ENCODE measurements around the gene SPOPL.

The SPOPL gene

DNA sequence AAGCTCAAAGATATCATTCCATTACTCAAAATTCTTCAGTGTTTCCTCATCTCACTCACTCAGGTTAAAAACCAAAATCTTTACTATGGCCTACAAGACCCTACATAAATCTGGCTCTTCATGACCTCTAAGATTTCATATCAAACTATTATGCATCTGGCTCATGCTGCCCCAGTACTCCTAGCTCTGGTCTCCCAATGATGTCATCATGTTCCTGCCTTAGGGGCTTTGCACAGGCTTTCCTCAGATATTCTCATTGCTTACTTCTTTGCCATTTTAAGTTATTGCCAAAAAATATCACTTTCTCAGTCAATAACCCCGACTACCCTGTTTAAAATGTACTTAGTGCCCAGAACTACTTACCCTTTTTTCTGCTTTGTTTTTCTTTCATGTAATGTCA lies 33.0 kb upstream of the SPOPL start:
- no peak for DNase-seq (ENCODE audit: extremely low spot score)
- CTCF ChIA-PET: interaction anchor here (0.8 to 1.7 kb wide), 3 partner anchors 10 to 81 kb away, joined by 3 to 4 read pairs (median 3); no protein-coding TSS in a partner anchor
- no peak for TF ChIP-seq CTCF (IDR thresholded peaks at IDR 0.05; ENCODE audit: control extremely low read depth, extremely low read depth, low read depth, missing control alignments)
- POLR2A ChIA-PET: no interaction called here

- ChIA-PET POLR2A (no interaction called here), CTCF (no interaction called here)
- TF ChIP-seq CTCF (IDR thresholded peaks at IDR 0.05; ENCODE audit: control extremely low read depth, extremely low read depth, low read depth, missing control alignments): no peak
- no peak for DNase-seq (ENCODE audit: extremely low spot score)
Measured at GRCh38 chr2:138469411-138469810, 32.2 kb upstream of the SPOPL start.

DNA sequence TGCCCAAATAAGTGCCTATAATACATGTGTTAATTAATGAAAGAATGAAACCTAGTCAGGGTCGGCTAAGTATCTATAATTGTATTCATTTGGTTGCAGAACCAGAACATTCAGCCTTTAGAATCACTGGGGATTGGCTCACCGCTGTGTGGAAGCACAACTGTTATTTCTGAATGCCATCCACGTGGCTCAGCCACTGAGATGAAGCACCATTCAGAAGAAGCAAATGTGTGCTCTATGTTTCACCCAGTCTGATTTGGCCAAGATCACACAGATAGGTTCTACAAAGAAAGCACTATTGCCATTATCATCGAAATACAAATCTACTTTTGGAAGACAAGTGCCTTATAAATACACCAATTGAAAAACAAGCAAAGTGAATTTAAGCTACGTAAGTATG lies 30.6 kb upstream of the SPOPL start:
- POLR2A ChIA-PET: no interaction called here
- CTCF ChIA-PET: no interaction called here
- TF ChIP-seq CTCF (IDR thresholded peaks at IDR 0.05; ENCODE audit: control extremely low read depth, extremely low read depth, low read depth, missing control alignments): no peak
- DNase-seq (ENCODE audit: extremely low spot score): no peak

GRCh38 chr2:138474100-138474825 lies 27.3 kb upstream of the SPOPL start:
- no peak for DNase-seq (ENCODE audit: extremely low spot score)
- no peak for TF ChIP-seq CTCF (IDR thresholded peaks at IDR 0.05; ENCODE audit: control extremely low read depth, extremely low read depth, low read depth, missing control alignments)
- ChIA-PET CTCF (interaction anchor here (1.2 to 2.2 kb wide), 3 partner anchors 9 to 15 kb away, joined by 3 to 8 read pairs (median 4); no protein-coding TSS in a partner anchor), POLR2A (interaction anchor here (0.7 kb wide), 1 partner anchor 24 kb away, joined by 3 read pairs; no protein-coding TSS in a partner anchor)

- POLR2A ChIA-PET: no interaction called here
Measured at GRCh38 chr2:138475277-138475776, 26.2 kb upstream of the SPOPL start.

GRCh38 chr2:138476186-138476585 lies 25.4 kb upstream of the SPOPL start:
- TF ChIP-seq CTCF (IDR thresholded peaks at IDR 0.05; ENCODE audit: control extremely low read depth, extremely low read depth, low read depth, missing control alignments): no peak
- DNase-seq (ENCODE audit: extremely low spot score): no peak
- POLR2A ChIA-PET: no interaction called here
- CTCF ChIA-PET: interaction anchor here (0.8 to 1.7 kb wide), 5 partner anchors 10 to 71 kb away, joined by 3 to 4 read pairs (median 3); no protein-coding TSS in a partner anchor

More at GRCh38 chr2:138475277-138475776, 26.2 kb upstream of the SPOPL start:
- no peak for TF ChIP-seq CTCF (IDR thresholded peaks at IDR 0.05; ENCODE audit: control extremely low read depth, extremely low read depth, low read depth, missing control alignments)
- DNase-seq (ENCODE audit: extremely low spot score): peak; percentile 32
- CTCF ChIA-PET: no interaction called here

Data from GM10248 (cell line).